ENCODE results near the gene SCAF11. TPM values are rescaled to one million over a fixed set of nuclear protein-coding genes. Genes with fewer than 3 reads are reported as not detected.

SCAF11 gene
- total and polyA plus RNA-seq, 8 donors, result 17.4 to 246 (median 97.6) TPM

GRCh38 chr12:45934956-45935355 lies 55.4 kb downstream of the SCAF11 start:
- peaks cover 0 to 15% (median 4%) of the 10 kb centered on the region in 4 donors for H3K4me1 ChIP-seq
- no peaks in the 10 kb centered on the region for H3K9me3 ChIP-seq
- H3K27ac ChIP-seq, result no peak overlapping the region
- intact Hi-C loops (cut with DNase I; ENCODE audit: low total_unique reads), result no loop called here
- peaks cover 8 to 46% (median 42%) of the 10 kb centered on the region in 4 donors for H3K36me3 ChIP-seq
- TF ChIP-seq POLR2AphosphoS5 (IDR thresholded peaks at IDR 0.05), result no peak
- TF ChIP-seq EP300 (IDR thresholded peaks at IDR 0.05), result no peak
- no peak for TF ChIP-seq CTCF (IDR thresholded peaks at IDR 0.05)
- TF ChIP-seq POLR2A (IDR thresholded peaks at IDR 0.05), result no peak
- no peak overlapping the region for H3K4me3 ChIP-seq
- no peaks in the 10 kb centered on the region for H3K27me3 ChIP-seq
- WGBS, 5 donors, result 24 to 41% (median 36%) methylated on average over 1 of the region's 1 CpG
- no peak for DNase-seq

GRCh38 chr12:45933504-45933903 lies 56.9 kb downstream of the SCAF11 start:
- Histone ChIP-seq H3K4me3 (no peak overlapping the region), H3K4me1 (peaks cover 0 to 12% (median 4%) of the 10 kb centered on the region in 4 donors), H3K27me3 (no peaks in the 10 kb centered on the region), H3K36me3 (peaks cover 15 to 53% (median 51%) of the 10 kb centered on the region in 4 donors), H3K27ac (no peak overlapping the region), H3K9me3 (no peaks in the 10 kb centered on the region)
- WGBS, 5 donors, result 25 to 49% (median 35%) methylated on average over 2 of the region's 2 CpGs
- intact Hi-C loops (cut with DNase I; ENCODE audit: low total_unique reads), result no loop called here
- TF ChIP-seq POLR2A (IDR thresholded peaks at IDR 0.05) (no peak), POLR2AphosphoS5 (IDR thresholded peaks at IDR 0.05) (no peak), EP300 (IDR thresholded peaks at IDR 0.05) (no peak), CTCF (IDR thresholded peaks at IDR 0.05) (no peak)
- no peak for DNase-seq

GRCh38 chr12:45930369-45930768 lies 60.0 kb downstream of the SCAF11 start:
- H3K27me3 ChIP-seq, result no peaks in the 10 kb centered on the region
- no peak overlapping the region for H3K4me3 ChIP-seq
- no peaks in the 10 kb centered on the region for H3K9me3 ChIP-seq
- H3K27ac ChIP-seq, result no peak overlapping the region
- intact Hi-C loops (cut with DNase I; ENCODE audit: low total_unique reads), result no loop called here
- TF ChIP-seq POLR2AphosphoS5 (IDR thresholded peaks at IDR 0.05) (no peak), POLR2A (IDR thresholded peaks at IDR 0.05) (no peak), CTCF (IDR thresholded peaks at IDR 0.05) (no peak)
- peaks cover 0 to 11% (median 4%) of the 10 kb centered on the region in 4 donors for H3K4me1 ChIP-seq
- no peak for DNase-seq
- peaks cover 33 to 77% (median 72%) of the 10 kb centered on the region in 4 donors for H3K36me3 ChIP-seq
- 91 to 95% (median 93%) methylated on average over 3 of the region's 3 CpGs for WGBS, 5 donors

GRCh38 chr12:45928309-45928708 lies 62.1 kb downstream of the SCAF11 start:
- H3K27ac ChIP-seq, result no peak overlapping the region
- peaks cover 51 to 96% (median 91%) of the 10 kb centered on the region in 4 donors for H3K36me3 ChIP-seq
- no peak overlapping the region for H3K4me3 ChIP-seq
- peaks cover 0 to 4% (median 0%) of the 10 kb centered on the region in 4 donors for H3K4me1 ChIP-seq
- H3K9me3 ChIP-seq, result no peaks in the 10 kb centered on the region
- DNase-seq, result no peak
- WGBS, 5 donors, result 70 to 80% (median 73%) methylated on average over 2 of the region's 2 CpGs
- no peaks in the 10 kb centered on the region for H3K27me3 ChIP-seq
- TF ChIP-seq POLR2AphosphoS5 (IDR thresholded peaks at IDR 0.05), result no peak
- intact Hi-C loops (cut with DNase I; ENCODE audit: low total_unique reads), result no loop called here

GRCh38 chr12:45918818-45919217 lies 71.6 kb downstream of the SCAF11 start:
- no peak for DNase-seq
- 90 to 94% (median 92%) methylated on average over 3 of the region's 3 CpGs for WGBS, 5 donors
- no peak overlapping the region for H3K27ac ChIP-seq
- no peak for TF ChIP-seq POLR2A (IDR thresholded peaks at IDR 0.05)
- no peak for TF ChIP-seq POLR2AphosphoS5 (IDR thresholded peaks at IDR 0.05)
- TF ChIP-seq CTCF (IDR thresholded peaks at IDR 0.05), result no peak
- no peak for TF ChIP-seq EP300 (IDR thresholded peaks at IDR 0.05)
- H3K4me1 ChIP-seq, result no peaks in the 10 kb centered on the region
- no peaks in the 10 kb centered on the region for H3K9me3 ChIP-seq
- H3K27me3 ChIP-seq, result no peaks in the 10 kb centered on the region
- H3K4me3 ChIP-seq, result no peak overlapping the region
- peaks cover 19 to 64% (median 57%) of the 10 kb centered on the region in 4 donors for H3K36me3 ChIP-seq
- intact Hi-C loops (cut with DNase I; ENCODE audit: low total_unique reads), result no loop called here
